AG20443 (cell line): ENCODE measurements around the gene TMEM270.
"Not testable (repeated sequence)": the region's sequence is repeated elsewhere in the genome, so short reads cannot be mapped to it uniquely, and the experiment has no call there.

Experiments
- DNase-seq: peaks from one replicate; pipeline ENCODE4 v3.0.0; 2012; ENCODE audit warnings: low spot score, mixed read lengths

TMEM270 gene

DNA sequence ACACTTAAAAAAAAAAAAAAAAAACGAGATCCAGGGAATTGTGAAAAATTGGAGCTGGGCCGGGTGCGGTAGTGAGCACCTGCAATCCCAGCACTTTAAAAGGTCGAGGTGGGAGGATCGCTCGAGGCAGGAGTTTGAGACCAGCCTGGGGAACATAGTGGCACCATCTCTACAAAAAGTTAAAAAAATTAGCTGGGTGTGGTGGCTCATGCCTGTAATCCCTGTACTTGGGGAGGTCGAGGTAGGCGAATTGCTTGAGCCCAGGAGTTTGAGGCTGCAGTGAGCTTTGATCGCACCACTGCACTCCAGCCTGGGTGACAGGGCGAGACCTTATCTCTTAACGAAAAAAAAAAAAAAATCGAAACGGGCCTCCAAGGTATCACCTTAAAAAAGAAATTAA, 28.2 kb upstream of the TMEM270 start:
- DNase-seq: no peak

DNA sequence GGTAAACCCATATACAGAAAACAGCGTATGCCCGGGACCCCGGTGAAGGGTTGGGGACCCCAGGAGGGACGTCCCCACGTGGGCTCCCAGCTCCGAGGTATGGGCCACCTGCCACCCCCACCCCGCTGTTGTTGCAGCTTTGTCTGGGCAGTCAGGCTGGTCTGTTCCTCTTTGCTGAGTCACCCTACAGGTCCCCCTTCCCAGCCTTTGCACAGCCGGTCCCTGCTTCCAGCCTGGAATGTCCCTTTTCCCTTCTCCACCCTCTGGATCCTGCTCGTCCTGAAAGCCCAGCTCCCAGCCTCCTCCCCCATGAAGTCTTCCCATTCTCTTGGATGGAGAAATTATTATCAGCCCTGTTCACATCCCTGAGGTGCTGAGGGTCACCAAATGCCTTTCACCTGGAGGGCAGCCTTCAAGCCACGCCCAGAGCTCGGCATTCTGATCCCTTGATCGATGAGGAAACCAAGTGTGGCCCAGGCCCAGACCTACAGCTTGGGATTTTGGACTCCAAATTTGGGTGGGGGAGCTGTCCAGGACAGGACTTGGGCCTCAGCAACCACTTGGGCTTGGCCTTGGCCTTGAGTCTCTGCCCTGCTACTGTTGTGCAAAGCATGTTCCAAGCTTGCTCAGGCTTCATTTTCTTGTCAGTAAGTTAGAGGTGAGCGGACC, 27.6 kb upstream of the TMEM270 start:
- no peak for DNase-seq

DNA sequence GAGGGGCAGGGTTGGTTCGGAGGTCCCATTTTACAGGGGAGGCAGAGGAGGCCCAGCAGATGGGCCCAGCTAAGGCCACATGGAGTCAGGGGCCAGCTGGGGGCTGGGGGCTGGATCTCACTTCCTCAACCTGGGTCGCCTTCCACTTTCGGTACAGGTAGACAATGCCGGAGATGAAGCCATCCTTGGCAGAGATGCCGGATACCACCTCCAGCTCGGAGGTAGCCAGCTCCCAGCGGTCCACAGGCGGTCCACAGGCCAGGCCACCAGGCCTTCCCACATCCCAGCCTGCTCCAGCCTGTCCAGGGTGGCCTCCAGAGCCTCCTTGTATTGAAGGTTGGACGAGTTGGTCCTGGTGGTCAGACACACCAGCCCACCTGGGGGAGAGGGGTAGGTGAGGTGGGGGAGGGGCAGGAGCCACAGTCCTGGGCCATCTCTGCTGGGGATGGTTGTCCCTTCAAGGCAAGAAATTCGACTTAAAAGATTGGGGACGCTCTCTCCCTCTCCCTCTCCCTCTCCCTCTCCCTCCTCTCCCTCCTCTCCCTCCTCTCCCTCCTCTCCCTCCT, 26.2 kb upstream of the TMEM270 start:
- DNase-seq: no peak

DNA sequence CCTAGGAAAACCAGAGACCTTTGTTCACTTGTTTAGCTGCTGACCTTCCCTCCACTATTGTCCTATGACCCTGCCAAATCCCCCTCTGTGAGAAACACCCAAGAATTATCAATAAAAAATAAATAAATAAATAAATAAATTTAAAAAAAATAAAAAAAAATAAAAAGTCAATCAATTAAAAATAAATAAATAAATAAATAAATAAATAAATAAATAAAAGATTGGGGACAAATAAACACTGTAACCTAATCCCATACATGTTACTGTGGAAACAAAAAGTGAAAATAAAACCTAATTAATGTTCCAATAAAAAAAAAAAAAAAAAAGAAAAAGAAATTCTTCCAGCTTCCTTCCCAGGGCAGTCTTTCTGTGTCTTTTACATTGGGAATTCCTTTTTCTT, 23.8 kb upstream of the TMEM270 start:
- DNase-seq: not testable (repeated sequence)

DNA sequence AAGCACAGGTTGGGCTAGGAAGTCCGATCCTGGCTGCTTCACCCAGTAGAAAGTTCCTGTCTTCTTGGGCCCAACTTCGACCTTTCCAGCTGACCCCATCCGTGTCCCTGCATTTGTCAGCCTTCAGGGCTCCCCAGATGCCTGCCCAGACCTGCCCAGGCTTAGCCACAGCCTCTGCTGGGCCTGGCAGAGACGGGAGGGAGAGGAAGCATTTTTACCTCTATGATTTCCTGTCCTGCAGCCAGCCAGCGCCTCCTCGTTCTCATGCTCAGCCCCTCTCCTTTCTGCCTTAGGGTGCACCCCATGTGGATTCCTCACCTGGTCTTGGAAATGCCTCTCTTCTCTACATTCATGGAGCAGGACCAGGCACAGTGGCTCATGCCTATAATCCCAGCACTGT, 22.3 kb upstream of the TMEM270 start:
- DNase-seq: no peak

DNA sequence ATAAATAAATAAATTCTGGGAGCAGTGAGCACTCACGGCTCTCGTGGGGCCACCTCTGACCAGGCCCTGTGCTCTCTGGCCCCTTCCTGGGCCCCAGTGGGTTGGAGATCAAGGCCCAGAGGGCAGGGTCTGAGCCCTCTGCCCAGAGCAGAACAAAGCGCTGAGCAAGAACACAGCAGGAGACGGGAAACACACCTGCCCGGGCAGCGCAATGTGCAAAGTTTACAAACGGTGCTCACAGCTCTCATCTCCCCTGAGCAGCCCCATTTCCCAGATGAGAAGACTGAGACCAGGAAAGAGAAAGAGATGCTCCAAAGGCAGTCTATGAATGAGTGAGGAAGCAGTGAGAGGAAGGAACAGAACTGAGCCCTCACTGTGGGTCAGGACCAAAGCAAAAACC, 21.7 kb upstream of the TMEM270 start:
- DNase-seq: no peak

DNA sequence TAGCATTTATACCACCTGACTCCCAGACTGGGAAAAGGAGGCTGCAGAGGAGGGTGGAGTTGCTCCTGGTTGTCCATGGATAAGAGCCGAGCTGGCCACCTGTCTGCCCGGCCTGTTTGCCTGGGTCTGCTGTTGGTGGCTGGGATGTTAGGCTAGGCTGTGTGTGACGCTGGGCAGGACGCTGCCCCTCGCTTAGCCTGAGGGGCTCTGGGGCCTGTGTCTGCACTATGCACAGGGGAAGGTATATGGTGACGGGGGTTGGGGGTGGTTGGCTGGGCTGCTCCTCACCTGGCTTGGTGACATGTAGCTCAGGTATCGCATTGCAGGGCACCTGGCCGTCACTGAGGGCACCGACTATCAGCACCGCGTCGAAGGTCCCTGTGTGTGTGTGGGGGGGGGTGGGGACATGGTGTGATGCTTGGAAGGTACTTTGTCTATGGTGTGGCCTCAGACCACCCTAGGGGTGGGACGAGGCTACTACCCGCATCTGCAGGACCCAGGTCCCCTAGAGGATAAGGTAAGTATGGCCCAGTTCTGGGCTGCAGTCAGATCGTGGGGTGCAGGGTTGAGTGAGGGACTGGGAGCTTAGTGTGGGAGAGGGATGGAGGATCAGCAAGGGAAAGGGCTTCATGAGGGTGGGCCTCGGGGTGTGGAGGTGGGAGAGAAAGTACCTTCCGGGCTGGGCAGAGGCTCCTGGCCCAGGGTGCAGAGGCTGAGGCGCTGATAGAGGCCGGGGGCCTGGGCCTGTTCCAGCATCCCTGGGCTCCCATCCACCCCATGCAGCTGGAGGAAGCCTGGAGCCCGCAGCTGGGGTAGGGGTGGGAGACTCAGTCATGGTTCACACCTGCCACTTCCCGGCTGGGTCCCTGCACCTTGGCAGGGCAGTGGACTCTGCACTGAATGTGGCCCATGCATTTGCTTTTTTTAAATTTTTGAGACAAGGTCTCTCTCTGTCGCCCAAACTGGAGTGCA, 20.9 kb upstream of the TMEM270 start:
- no peak for DNase-seq

DNA sequence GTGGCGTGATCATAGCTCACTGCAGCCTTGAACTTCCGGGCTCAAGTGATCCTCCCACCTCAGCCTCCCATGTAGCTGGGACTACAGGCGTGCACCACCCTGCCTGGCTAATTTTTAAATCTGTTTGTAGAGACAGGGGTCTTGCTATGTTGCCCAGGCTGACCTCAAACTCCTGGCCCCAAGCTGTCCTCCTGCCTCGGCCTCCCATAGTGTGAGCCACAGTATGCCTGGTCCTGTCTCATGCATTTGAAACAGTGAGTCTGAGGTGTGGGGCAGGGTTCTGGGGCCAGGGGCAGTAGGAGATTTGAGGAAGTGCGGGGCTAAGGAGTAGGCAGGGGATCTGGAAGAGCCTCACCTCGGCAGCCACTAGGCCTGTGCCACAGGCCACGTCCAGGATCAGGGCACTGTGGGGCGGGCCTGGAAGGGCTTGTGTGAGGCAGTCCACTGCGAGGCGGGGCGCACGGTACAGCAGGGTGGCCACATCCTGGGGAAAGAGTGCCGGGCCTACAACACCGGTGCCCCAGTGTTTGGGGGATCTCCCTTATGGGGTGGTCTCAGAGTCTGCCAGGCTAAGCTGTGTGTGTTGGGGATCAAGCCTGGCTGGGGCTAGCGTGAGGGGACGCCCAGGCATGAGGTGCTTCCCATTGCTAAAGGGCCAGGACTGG, 20.1 kb upstream of the TMEM270 start:
- DNase-seq: no peak

DNA sequence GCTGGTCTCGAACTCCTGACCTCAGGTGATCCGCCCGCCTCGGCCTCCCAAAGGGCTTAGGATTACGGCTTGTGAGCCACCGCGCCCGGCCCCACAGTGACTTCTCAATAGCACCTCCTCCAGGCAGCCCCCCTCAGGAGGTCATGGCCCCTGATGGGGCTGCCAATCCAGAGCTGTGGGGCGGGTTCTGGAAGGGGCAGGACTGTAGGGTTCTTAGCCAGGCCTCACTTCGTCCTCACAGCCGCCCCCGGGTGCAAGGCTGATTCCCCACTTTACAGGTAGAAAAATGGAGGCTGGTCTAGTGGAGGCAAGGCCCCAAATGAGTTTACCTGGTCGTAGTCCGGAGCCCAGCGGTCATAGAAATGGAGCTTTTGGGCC, 19.3 kb upstream of the TMEM270 start:
- DNase-seq: no peak

DNA sequence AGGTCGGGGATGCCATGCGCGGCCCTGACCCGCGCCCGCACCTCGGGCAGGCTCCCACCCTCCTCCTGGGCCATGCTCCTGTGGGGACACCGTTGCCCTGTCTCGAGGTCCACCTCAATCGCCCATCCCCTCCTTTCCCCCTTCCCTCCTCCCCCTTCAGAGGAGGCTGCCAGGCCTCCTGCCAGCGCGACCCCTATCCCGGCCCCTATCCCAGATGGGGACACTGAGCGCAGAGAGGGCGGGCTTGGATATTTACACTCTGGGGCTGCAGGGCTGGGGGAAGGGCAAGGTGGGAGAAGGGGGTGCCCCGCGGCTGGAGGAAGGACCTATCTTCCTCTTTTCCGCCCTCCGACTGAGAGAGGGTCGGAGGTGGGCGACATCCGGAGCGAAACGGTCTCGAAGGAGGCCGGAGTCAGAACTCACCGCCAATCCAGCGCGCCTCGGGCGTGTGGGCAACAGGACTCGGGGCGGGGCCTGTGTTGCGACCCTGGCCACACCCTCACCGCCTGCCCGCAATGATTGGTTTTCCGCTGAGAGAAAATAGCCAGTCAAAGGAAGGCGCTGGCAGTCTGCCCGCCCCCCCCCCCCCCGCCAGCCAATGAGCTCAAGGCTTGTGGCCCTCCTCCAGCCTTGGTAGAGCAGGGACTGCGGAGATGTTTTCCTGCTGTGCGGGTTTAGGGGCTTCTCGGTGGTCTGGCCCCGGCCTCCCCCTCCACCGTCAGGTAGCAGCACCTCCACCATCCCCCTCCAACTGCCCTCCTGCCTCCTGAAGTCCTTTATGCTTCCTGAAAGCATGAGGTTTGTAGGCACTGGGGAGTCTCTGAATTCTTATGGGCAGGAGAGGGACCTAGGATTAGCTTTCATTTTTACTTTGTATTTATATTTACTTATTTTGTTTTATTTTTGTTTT, 18.6 kb upstream of the TMEM270 start, which contains the start of gene METTL27:
Gene METTL27 (minus strand): TSS at position 450 of the 910 bp plus-strand sequence. CDS start 376 bp downstream, at position 74.
- peak; percentile 98 for DNase-seq

DNA sequence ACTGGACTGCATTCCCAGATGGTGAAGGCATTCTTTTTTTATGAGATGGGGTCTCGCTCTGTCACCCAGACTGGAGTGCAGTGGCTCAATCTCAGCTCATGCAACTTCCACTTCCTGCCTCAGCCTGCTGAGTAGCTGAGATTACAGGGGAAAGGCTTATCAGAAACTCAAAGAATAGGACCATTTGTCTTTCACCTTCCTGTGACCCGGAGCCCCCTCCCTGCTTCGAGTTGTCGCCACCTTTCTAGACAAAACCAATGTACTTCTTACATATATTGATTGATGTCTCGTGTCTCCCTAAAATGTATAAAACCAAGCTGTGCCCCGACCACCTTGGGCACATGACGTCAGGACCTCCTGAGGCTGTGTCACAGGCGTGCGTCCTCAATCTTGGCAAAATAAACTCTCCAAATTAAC, 16.8 kb upstream of the TMEM270 start:
- DNase-seq: no peak

DNA sequence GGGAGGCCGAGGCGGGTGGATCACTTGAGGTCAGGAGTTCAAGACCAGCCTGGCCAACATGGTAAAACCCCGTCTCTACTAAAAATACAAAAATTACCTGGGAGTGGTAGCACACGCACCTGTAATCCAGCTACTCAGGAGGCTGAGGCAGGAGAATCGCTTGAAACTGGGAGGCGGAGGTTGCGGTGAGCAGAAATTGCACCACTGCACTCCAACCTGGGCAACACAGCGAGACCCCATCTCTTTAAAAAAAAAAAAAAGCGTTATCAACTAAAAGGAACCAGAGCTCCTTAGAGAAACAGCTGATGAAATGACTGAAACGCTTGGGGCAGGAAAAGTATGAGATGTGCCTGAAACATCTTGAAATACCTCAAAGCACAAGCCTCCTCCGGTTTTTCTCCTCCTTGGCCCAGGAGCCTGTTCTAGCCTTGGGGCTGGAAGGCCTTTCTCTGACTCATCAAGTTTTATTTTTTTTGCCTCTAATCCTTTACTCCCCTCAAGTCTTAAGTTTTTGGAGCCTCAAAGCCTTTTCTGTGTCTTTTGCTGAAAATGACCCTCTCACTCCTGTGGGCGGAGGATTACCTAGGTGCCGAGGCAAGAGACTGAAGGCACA, 16.0 kb upstream of the TMEM270 start:
- peak; percentile 58 for DNase-seq

DNA sequence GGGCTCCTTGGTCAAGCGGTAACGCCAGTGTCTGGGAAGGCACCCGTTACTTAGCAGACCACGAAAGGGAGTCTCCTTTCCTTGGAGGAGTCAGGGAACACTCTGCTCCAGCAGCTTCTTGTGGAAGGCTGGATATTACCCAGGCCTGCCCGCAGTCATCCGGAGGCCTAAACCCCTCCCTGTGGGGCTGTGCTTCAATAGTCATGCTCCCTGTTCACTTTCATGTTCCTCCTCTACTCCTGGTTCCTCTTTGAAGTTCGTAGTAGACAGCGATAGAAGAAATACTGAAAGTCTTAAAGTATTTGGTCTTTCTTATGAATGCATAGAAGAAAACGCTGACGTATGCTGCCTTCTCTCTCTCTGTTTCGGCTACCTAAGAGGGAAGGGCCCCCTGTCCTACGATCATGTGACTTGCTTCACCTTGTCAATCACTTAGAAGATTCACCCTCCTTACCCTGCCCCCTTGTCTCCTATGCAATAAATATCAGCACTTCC, 15.2 kb upstream of the TMEM270 start:
- DNase-seq: not testable (repeated sequence)

DNA sequence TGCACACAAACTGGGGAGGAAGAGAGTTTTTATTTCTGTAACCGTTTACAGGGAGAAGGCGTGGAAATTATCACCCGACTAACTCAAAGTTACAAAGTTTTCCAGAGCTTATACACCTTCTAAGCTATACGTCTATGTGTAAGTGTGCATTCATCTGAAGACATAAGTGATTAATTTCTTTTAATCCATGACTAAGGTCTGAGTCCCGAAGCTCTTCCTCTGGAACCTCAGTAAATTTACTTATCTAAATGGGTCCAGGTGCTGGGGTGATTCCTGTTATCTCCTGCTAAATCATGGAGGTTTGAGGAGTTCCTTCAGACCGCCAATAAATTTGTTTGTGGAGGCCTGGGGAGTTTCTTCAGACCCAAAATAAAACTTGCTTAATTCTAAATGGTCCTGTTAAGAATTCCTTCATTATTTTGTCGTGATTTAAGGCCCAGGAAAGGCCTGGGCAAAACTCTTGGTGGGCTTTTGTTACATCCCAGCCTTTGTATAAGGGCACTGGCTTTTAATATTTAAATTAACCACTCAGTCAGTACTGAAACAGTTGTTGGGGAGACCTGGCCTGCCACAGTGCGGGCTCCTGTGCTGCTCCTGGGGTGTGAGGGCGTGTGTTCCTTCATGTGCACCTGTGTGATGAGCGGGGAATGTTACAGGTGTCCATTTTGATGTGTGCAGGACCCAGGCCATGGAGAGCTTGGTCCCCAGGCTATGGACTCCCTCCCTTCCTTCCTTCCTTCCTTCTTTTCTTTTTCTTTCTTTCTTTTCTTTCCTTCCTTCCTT, 12.8 kb upstream of the TMEM270 start:
- no peak for DNase-seq

DNA sequence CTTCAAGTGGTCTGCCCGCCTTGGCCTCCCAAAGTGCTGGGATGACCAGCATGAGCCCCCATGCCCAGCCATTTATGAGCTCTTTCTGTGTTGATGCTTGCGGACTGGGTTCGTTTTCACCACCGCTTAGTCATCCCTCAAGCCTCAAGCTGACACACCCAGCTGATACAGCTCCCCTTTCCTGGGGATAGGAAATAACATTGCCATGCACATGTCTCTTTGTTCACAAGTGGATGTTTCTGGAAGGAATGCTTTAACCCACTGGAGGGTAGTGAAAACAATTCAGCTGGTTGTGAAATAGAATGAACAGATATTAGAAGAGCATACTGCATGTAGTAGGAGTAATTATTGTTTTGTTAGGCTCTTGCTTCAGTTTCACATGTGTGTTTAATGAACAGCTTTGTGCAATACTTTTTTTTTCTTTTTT, 10.2 kb upstream of the TMEM270 start:
- peak; percentile 88 for DNase-seq

DNA sequence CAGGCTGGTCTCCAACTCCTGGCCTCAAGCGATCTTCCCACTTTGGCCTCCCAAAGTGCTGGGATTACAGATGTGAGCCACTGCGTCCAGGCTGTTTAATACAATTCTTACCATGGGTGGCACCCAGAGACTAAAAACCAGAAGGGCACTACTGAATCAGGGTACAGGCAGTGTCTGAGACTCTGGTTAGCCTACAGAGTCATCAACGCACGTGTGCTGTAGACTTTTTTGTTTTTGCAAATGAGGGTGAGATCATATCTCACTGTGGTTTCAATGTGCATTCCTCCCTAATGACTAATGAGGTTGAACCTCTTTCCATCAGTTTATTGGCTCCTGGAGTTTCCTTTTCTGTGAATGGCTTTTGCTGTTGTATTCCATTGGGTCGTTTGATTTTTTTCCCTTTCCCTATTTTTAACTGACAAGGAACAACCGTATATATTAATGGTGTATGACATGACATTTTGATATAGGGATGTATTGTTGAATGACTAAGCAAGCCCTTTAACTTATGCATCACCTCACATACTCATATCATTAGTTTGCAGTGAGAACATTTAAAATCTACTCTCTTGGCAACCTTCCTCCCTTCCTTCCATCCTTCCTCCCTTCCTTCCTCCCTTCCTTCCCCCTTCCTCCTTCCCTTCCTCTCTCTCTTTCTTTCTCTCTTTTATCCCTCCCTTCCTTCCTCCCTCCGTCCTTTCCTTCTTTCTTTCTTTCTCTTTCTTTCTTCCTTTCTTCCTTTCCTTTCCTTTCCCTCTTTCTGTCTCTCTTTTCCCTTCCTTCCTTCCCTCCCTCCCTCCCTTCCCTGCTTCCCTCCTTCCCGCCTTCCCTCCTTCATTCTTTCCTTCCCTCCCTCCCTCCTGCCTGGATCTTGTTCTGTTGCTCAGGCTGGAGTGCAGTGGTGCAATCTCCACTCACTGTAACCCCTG, 9.3 kb upstream of the TMEM270 start:
- DNase-seq: peak; percentile 78

DNA sequence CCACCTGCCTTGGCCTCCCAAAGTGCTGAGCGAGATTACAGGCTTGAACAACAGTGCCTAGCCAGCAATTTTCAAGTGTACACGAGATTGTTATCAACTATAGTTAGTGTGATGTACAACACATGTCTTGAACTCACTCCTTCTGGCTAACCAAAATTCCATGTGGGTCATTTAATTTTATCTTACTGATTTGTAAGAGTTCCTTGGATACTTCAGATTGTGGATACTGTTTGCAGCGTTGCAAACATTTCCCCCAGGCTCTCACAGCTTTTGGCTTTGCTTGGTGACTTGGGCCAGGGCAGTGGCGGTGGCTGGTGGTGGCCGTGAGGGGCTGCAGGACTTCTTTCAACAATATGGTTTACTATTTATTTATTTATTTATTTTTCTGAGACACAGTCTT, 8.5 kb upstream of the TMEM270 start:
- DNase-seq: no peak

DNA sequence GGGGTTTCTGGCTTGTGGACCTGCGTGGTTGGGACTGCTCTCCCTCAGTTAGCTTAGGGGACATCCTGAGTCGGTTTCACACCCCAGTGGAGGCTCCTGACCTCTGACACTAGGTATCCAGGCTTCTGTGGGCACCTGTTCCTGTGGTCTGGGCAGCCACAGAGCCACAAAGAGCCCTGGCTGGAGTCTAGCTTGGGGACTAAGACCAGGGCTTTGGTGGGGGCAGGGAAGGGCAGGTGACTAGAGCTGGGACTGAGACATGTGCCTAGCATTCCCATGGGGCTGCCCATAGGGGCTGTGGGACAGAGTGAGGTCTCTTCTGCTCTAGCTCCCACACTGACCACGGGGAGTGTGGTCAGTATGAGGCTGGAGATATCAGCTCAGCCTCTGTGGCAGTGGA, 4.0 kb upstream of the TMEM270 start:
- DNase-seq: no peak

DNA sequence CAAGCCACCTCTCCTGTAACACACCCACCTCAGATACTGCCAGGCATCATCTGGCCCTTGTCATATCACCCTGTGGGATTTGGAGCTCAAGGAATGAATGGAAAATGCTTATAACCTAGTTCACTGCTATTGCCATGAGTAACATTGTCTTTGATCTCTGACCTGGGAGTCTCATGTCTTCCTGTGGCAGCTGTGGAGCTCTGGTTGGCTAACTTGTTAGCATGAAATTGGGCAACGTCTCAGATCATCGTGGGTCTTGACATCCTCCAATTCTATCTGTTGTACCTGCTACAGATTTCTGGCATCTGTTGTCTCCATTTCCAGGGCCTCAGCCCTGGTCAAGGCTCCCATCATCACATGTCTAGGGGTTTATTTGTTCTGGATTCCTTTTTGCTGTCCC, 2.2 kb upstream of the TMEM270 start:
- DNase-seq: no peak
